Osteoblast (primary cell): ENCODE data around the gene PDK2. TPM values are rescaled to one million over a fixed set of nuclear protein-coding genes. Genes with fewer than 3 reads are reported as not detected.
A peak's percentile ranks its signal among the peaks of the same experiment; 100 is the strongest.

Experiments
- DNase-seq: peaks from one replicate; pipeline ENCODE4 v3.0.0; 2011; ENCODE audit warnings: low spot score, mixed read lengths; ENCODE audit not compliant: insufficient read length; ENCODE audit errors: missing footprints
- H2AFZ ChIP-seq: 2 replicates; pipeline ENCODE4 v1.6.0; 2011; ENCODE audit warnings: mild to moderate bottlenecking, low read length
- H3K27ac ChIP-seq: 2 replicates; pipeline ENCODE4 v1.5.1; 2011; ENCODE audit warnings: mild to moderate bottlenecking, low read depth, low read length, moderate library complexity
- H3K27me3 ChIP-seq: 2 replicates; pipeline ENCODE4 v1.6.0; 2012; ENCODE audit warnings: mild to moderate bottlenecking, control low read depth, inconsistent platforms, low read length, moderate library complexity; ENCODE audit not compliant: insufficient read depth
- H3K36me3 ChIP-seq: 2 replicates; pipeline ENCODE4 v1.5.1; 2011; ENCODE audit warnings: mild to moderate bottlenecking, low read length, control low read depth, moderate library complexity; ENCODE audit not compliant: insufficient read depth
- H3K4me1 ChIP-seq: 2 replicates; pipeline ENCODE4 v1.5.1; 2011; ENCODE audit warnings: mild to moderate bottlenecking, low read length, control low read depth, moderate library complexity; ENCODE audit not compliant: insufficient read depth
- H3K4me2 ChIP-seq: 2 replicates; pipeline ENCODE4 v1.6.0; 2011; ENCODE audit warnings: mild to moderate bottlenecking, low read length; ENCODE audit not compliant: insufficient read depth
- H3K4me3 ChIP-seq: fragments of 200-600 bp; sonication (generic); 3 replicates; pipeline ENCODE4 v1.5.1; 2012; ENCODE audit warnings: mild to moderate bottlenecking, low read length, inconsistent platforms; ENCODE audit not compliant: insufficient read depth
- H3K79me2 ChIP-seq: 2 replicates; pipeline ENCODE4 v1.6.0; 2012; ENCODE audit warnings: mild to moderate bottlenecking, low read length, control low read depth, inconsistent platforms; ENCODE audit not compliant: insufficient read depth
- H3K9me3 ChIP-seq: 2 replicates; pipeline ENCODE4 v1.5.1; 2011; ENCODE audit warnings: low read depth, low read length, control low read depth
- H4K20me1 ChIP-seq: 2 replicates; pipeline ENCODE4 v1.6.0; 2012; ENCODE audit warnings: mild to moderate bottlenecking, low read length, control low read depth; ENCODE audit not compliant: insufficient read depth
- total RNA-seq: library from RNA; depleted of rRNA; stranded (reverse); fragments of >200 nt; gene quantifications from 2 replicates; pipeline ENCODE4 v1.2.3, GENCODE V29; 2012
- TF ChIP-seq, protein P1 (sequence below): IDR thresholded peaks from 2 replicates; pipeline ENCODE4 v1.5.1; 2011; ENCODE audit warnings: mild to moderate bottlenecking, low read depth, low read length, moderate library complexity; ENCODE audit errors: extremely low read depth

Gene PDK2
- total RNA-seq, 1 donor = 43.4 TPM

- Histone ChIP-seq H3K27me3 (no peaks in the 10 kb centered on the region), H3K36me3 (peaks cover 54% of the 10 kb centered on the region), H2AFZ (no peak overlapping the region), H3K79me2 (peaks cover 24% of the 10 kb centered on the region), H4K20me1 (peaks cover 58% of the 10 kb centered on the region), H3K4me2 (no peak overlapping the region), H3K9me3 (no peaks in the 10 kb centered on the region), H3K4me3 (no peak overlapping the region), H3K4me1 (peaks cover 21% of the 10 kb centered on the region), H3K27ac (no peak overlapping the region)
- TF ChIP-seq, protein P1, sequence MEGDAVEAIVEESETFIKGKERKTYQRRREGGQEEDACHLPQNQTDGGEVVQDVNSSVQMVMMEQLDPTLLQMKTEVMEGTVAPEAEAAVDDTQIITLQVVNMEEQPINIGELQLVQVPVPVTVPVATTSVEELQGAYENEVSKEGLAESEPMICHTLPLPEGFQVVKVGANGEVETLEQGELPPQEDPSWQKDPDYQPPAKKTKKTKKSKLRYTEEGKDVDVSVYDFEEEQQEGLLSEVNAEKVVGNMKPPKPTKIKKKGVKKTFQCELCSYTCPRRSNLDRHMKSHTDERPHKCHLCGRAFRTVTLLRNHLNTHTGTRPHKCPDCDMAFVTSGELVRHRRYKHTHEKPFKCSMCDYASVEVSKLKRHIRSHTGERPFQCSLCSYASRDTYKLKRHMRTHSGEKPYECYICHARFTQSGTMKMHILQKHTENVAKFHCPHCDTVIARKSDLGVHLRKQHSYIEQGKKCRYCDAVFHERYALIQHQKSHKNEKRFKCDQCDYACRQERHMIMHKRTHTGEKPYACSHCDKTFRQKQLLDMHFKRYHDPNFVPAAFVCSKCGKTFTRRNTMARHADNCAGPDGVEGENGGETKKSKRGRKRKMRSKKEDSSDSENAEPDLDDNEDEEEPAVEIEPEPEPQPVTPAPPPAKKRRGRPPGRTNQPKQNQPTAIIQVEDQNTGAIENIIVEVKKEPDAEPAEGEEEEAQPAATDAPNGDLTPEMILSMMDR = no peak
- no peak for DNase-seq
Observed at GRCh38 chr17:50135316-50136095, 40.4 kb downstream of the PDK2 start.

GRCh38 chr17:50136096-50136687 is 41.0 kb downstream of the PDK2 start:
- H3K4me2 ChIP-seq = no peak overlapping the region
- H3K27me3 ChIP-seq = no peaks in the 10 kb centered on the region
- H3K9me3 ChIP-seq = no peaks in the 10 kb centered on the region
- TF ChIP-seq, protein P1 = no peak
- no peak overlapping the region for H2AFZ ChIP-seq
- H3K79me2 ChIP-seq = peaks cover 25% of the 10 kb centered on the region
- peaks cover 16% of the 10 kb centered on the region for H3K4me1 ChIP-seq
- H3K27ac ChIP-seq = no peak overlapping the region
- no peak overlapping the region for H3K4me3 ChIP-seq
- no peak for DNase-seq
- peaks cover 61% of the 10 kb centered on the region for H3K36me3 ChIP-seq
- H4K20me1 ChIP-seq = peaks cover 61% of the 10 kb centered on the region

DNA sequence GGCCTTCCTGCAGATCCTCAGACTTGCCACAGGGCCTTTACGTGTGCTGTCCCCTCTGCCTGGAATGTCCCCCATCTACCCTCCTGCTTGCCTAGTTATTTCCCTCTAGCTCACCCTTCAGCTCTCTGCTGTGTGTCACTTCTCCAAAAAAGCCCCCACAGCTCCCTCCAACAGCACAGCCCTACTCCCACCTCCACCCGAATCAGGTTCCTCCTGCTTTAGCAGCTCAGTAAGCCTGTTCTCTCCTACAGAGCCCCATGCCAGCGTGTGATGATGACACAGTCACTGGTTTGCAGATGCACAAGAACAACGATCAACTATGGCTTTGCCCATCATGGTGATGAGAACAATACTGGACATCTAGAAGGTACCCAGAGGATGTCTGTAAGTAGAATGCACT is 41.9 kb downstream of the PDK2 start:
- H4K20me1 ChIP-seq = peaks cover 67% of the 10 kb centered on the region
- H3K4me3 ChIP-seq = no peak overlapping the region
- H3K36me3 ChIP-seq = peaks cover 68% of the 10 kb centered on the region
- H3K4me1 ChIP-seq = peaks cover 16% of the 10 kb centered on the region
- no peak for DNase-seq
- no peak overlapping the region for H3K4me2 ChIP-seq
- no peaks in the 10 kb centered on the region for H3K27me3 ChIP-seq
- no peak overlapping the region for H2AFZ ChIP-seq
- H3K27ac ChIP-seq = no peak overlapping the region
- peaks cover 30% of the 10 kb centered on the region for H3K79me2 ChIP-seq
- TF ChIP-seq, protein P1 = no peak
- H3K9me3 ChIP-seq = no peaks in the 10 kb centered on the region

DNA sequence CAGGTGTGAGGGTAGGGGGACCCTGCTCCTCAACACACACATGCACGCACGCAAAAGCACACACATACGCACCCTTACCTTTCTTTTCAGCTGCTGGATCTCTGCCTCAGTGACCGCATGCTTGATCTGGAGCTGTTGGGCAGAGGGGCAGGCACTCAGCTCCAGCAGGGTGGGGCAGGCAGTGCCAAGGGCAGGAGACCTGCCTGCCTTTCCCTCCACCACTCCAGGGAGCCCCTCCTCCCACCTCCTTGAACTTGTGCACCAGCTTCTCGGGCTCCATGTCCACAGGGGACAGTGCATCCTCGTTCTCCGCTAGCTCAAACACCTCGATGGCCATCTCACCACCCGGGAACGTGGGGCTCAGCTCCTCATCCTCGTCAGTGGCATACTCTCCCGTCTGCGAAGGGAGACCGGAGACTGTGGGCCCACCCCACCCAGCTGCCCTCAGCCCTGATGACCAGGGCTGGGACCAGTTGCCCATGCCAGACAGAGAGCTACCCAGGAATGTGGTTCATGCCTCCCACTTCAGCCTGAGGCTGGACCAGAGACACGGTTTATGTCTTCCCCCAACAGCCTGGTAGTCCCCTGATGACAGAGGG is 44.1 kb downstream of the PDK2 start:
- H3K9me3 ChIP-seq = no peaks in the 10 kb centered on the region
- H3K4me1 ChIP-seq = peaks cover 3% of the 10 kb centered on the region
- TF ChIP-seq, protein P1 = no peak
- peak; percentile 38 for DNase-seq
- H3K27ac ChIP-seq = peak overlapping the region; percentile 36
- no peak overlapping the region for H3K4me2 ChIP-seq
- H4K20me1 ChIP-seq = peaks cover 76% of the 10 kb centered on the region
- no peak overlapping the region for H2AFZ ChIP-seq
- H3K36me3 ChIP-seq = peaks cover 84% of the 10 kb centered on the region
- peaks cover 53% of the 10 kb centered on the region for H3K79me2 ChIP-seq
- H3K4me3 ChIP-seq = no peak overlapping the region
- no peaks in the 10 kb centered on the region for H3K27me3 ChIP-seq
